Mesenchymal stem cell (in vitro differentiated cells and primary cell): ENCODE measurements around the gene STK38.
"Not testable (repeated sequence)": the region's sequence is repeated elsewhere in the genome, so short reads cannot be mapped to it uniquely, and the experiment has no call there.

Experiments used
- DNase-seq: peaks from one replicate; pipeline ENCODE4 v3.0.0-alpha.2; 2013
- H2AFZ ChIP-seq: one replicate; pipeline ENCODE4 v1.6.1; 2013; ENCODE audit warnings: low read depth, mild to moderate bottlenecking, control low read depth, inconsistent platforms, low read length, moderate library complexity
- H2AK5ac ChIP-seq: 2 replicates; pipeline ENCODE4 v1.6.1; 2013; ENCODE audit warnings: low read length, moderate library complexity, mild to moderate bottlenecking, inconsistent platforms; ENCODE audit not compliant: severe bottlenecking
- H2BK120ac ChIP-seq: one replicate; pipeline ENCODE4 v1.6.1; 2013; ENCODE audit warnings: low read depth, mild to moderate bottlenecking, inconsistent platforms, low read length, moderate library complexity
- H2BK12ac ChIP-seq, 2 experiments: one replicate each; pipeline ENCODE4 v1.6.1; 2013; ENCODE audit warnings: inconsistent platforms in 2 of 2, low read length in 2 of 2, mild to moderate bottlenecking in 2 of 2, moderate library complexity in 2 of 2, control low read depth in 1 of 2
- H2BK15ac ChIP-seq: one replicate; pipeline ENCODE4 v1.6.1; 2013; ENCODE audit warnings: mild to moderate bottlenecking, low read depth, inconsistent platforms; ENCODE audit not compliant: poor library complexity, severe bottlenecking
- H2BK5ac ChIP-seq: 2 replicates; pipeline ENCODE4 v1.6.1; 2013; ENCODE audit warnings: low read depth, mild to moderate bottlenecking, low read length, control low read depth, inconsistent platforms; ENCODE audit not compliant: poor library complexity, severe bottlenecking
- H3K14ac ChIP-seq, 2 experiments: one replicate each; pipeline ENCODE4 v1.6.1; 2013; ENCODE audit warnings: inconsistent platforms in 2 of 2, low read length in 2 of 2, control low read depth in 1 of 2, mild to moderate bottlenecking in 1 of 2, moderate library complexity in 1 of 2
- H3K18ac ChIP-seq, 2 experiments: one replicate each; pipeline ENCODE4 v1.6.1; 2013; ENCODE audit warnings: inconsistent platforms in 2 of 2, low read length in 2 of 2, control low read depth in 1 of 2, low read depth in 1 of 2, mild to moderate bottlenecking in 1 of 2
- H3K23ac ChIP-seq, 2 experiments: one replicate each; pipeline ENCODE4 v1.6.1; 2013; ENCODE audit warnings: inconsistent platforms in 2 of 2, low read length in 2 of 2, mild to moderate bottlenecking in 2 of 2, moderate library complexity in 2 of 2, control low read depth in 1 of 2
- H3K27ac ChIP-seq: 2 replicates; pipeline ENCODE4 v1.5.1; 2013; ENCODE audit warnings: mild to moderate bottlenecking, moderate library complexity, low read length, control low read depth, inconsistent platforms; ENCODE audit not compliant: poor library complexity, severe bottlenecking
- H3K27me3 ChIP-seq, 2 experiments: 2 replicates each; pipeline versions ENCODE4 v1.6.1 to v1.7.0; 2013; ENCODE audit warnings: low read length in 2 of 2, mild to moderate bottlenecking in 2 of 2, moderate library complexity in 2 of 2, control low read depth in 1 of 2, inconsistent platforms in 1 of 2; ENCODE audit not compliant: control insufficient read depth in 1 of 2, insufficient read depth in 1 of 2
- H3K36me3 ChIP-seq, 2 experiments: 2 replicates each; pipeline versions ENCODE4 v1.6.1 to v1.7.0; 2013; ENCODE audit warnings: low read length in 2 of 2, control low read depth in 1 of 2, inconsistent platforms in 1 of 2, low read depth in 1 of 2, mild to moderate bottlenecking in 1 of 2; ENCODE audit not compliant: insufficient read depth in 2 of 2, control insufficient read depth in 1 of 2
- H3K4ac ChIP-seq, 2 experiments: one replicate each; pipeline ENCODE4 v1.6.1; 2013; ENCODE audit warnings: inconsistent platforms in 2 of 2, low read length in 2 of 2, mild to moderate bottlenecking in 2 of 2, moderate library complexity in 2 of 2, control low read depth in 1 of 2, low read depth in 1 of 2
- H3K4me1 ChIP-seq: 2 replicates; pipeline ENCODE4 v1.6.1; 2013; ENCODE audit warnings: low read depth, low read length, control low read depth; ENCODE audit not compliant: control insufficient read depth, insufficient read depth
- H3K4me2 ChIP-seq: 2 replicates; pipeline ENCODE4 v1.6.1; 2013; ENCODE audit warnings: low read length, mild to moderate bottlenecking, inconsistent platforms; ENCODE audit not compliant: poor library complexity, severe bottlenecking
- H3K4me3 ChIP-seq, 2 experiments: 2 replicates each; pipeline versions ENCODE4 v1.5.1 to v1.7.0; 2013; ENCODE audit warnings: low read length in 2 of 2, mild to moderate bottlenecking in 2 of 2, control low read depth in 1 of 2, low read depth in 1 of 2; ENCODE audit not compliant: insufficient read depth in 1 of 2
- H3K79me1 ChIP-seq: replicated peaks from 2 replicates; pipeline ENCODE4 v1.6.1; 2013; ENCODE audit warnings: mild to moderate bottlenecking, control low read depth, low read length, inconsistent platforms; ENCODE audit not compliant: poor library complexity, severe bottlenecking
- H3K9ac ChIP-seq: 2 replicates; pipeline ENCODE4 v1.7.0; 2013; ENCODE audit warnings: mild to moderate bottlenecking, low read length, moderate library complexity
- H3K9me3 ChIP-seq: 2 replicates; pipeline ENCODE4 v1.7.0; 2013; ENCODE audit warnings: mild to moderate bottlenecking, low read length; ENCODE audit not compliant: control insufficient read depth
- H4K8ac ChIP-seq: one replicate; pipeline ENCODE4 v1.6.1; 2013; ENCODE audit warnings: inconsistent platforms, mild to moderate bottlenecking, low read length, moderate library complexity
- H4K91ac ChIP-seq: one replicate; pipeline ENCODE4 v1.6.1; 2013; ENCODE audit warnings: mild to moderate bottlenecking, low read length, inconsistent platforms
- WGBS: methylation state at CpG from one replicate; pipeline ENCODE4 v1.1.7; 2013; ENCODE audit warnings: mixed read lengths; 5-methylcytosine and 5-hydroxymethylcytosine counted together

The STK38 gene

GRCh38 chr6:36487698-36488097 is 59.6 kb downstream of the STK38 start:
- Histone ChIP-seq H2BK15ac (no peak overlapping the region), H3K4me2 (no peak overlapping the region), H3K9me3 (no peaks in the 10 kb centered on the region), H3K18ac (no peak overlapping the region), H3K4me1 (peaks cover 2% of the 10 kb centered on the region), H2AK5ac (no peak overlapping the region), H3K79me1 (peaks cover 15% of the 10 kb centered on the region), H3K23ac (no peak overlapping the region), H3K14ac (no peak overlapping the region), H3K4me3 (no peak overlapping the region), H2AFZ (no peak overlapping the region), H3K9ac (no peak overlapping the region), H2BK5ac (no peak overlapping the region), H3K27me3 (no peaks in the 10 kb centered on the region), H3K27ac (no peak overlapping the region), H3K4ac (no peak overlapping the region), H4K91ac (no peak overlapping the region), H4K8ac (no peak overlapping the region), H3K36me3 (peaks cover 35 to 69% of the 10 kb centered on the region in 2 experiments), H2BK12ac (no peak overlapping the region), H2BK120ac (no peak overlapping the region)
- 80% methylated on average over 1 of the region's 1 CpG for WGBS
- DNase-seq = peak; percentile 24

GRCh38 chr6:36484736-36485135 is 62.5 kb downstream of the STK38 start:
- Histone ChIP-seq H2BK12ac (no peak overlapping the region), H2BK15ac (no peak overlapping the region), H3K27ac (no peak overlapping the region), H3K79me1 (peaks cover 18% of the 10 kb centered on the region), H3K18ac (no peak overlapping the region), H2AFZ (no peak overlapping the region), H3K4me3 (no peak overlapping the region), H2BK120ac (no peak overlapping the region), H3K23ac (no peak overlapping the region), H3K4me2 (no peak overlapping the region), H3K27me3 (no peaks in the 10 kb centered on the region), H3K9me3 (no peaks in the 10 kb centered on the region), H2AK5ac (no peak overlapping the region), H3K36me3 (peaks cover 45 to 85% of the 10 kb centered on the region in 2 experiments), H4K8ac (no peak overlapping the region), H3K9ac (no peak overlapping the region), H3K4ac (no peak overlapping the region), H4K91ac (no peak overlapping the region), H2BK5ac (no peak overlapping the region), H3K14ac (no peak overlapping the region), H3K4me1 (no peaks in the 10 kb centered on the region)
- WGBS = 98% methylated on average over 5 of the region's 5 CpGs
- no peak for DNase-seq

- H3K18ac ChIP-seq, H4K91ac ChIP-seq, H2AFZ ChIP-seq, H3K27me3 ChIP-seq, H3K4me2 ChIP-seq, H3K23ac ChIP-seq, H3K4ac ChIP-seq, H3K9ac ChIP-seq, H3K9me3 ChIP-seq, H2BK120ac ChIP-seq, H2BK12ac ChIP-seq, DNase-seq, H3K14ac ChIP-seq, H4K8ac ChIP-seq, H3K4me1 ChIP-seq, H3K4me3 ChIP-seq, H2BK5ac ChIP-seq, H2BK15ac ChIP-seq, H2AK5ac ChIP-seq, H3K27ac ChIP-seq: not testable (repeated sequence)
- H3K36me3 ChIP-seq = peaks cover 43 to 84% of the 10 kb centered on the region in 2 experiments
- 97% methylated on average over 5 of the region's 5 CpGs for WGBS
- H3K79me1 ChIP-seq = peaks cover 15% of the 10 kb centered on the region
Observed at GRCh38 chr6:36483326-36483725, 64.0 kb downstream of the STK38 start.

- H3K14ac ChIP-seq = no peak overlapping the region
- no peak overlapping the region for H3K4me3 ChIP-seq
- H3K36me3 ChIP-seq = peaks cover 26 to 65% of the 10 kb centered on the region in 2 experiments
- H3K9me3 ChIP-seq = no peaks in the 10 kb centered on the region
- 100% methylated on average over 1 of the region's 1 CpG for WGBS
- no peak overlapping the region for H2BK5ac ChIP-seq
- no peak overlapping the region for H2AFZ ChIP-seq
- no peaks in the 10 kb centered on the region for H3K27me3 ChIP-seq
- no peak overlapping the region for H3K18ac ChIP-seq
- no peak overlapping the region for H4K8ac ChIP-seq
- no peak for DNase-seq
- no peak overlapping the region for H3K9ac ChIP-seq
- H3K4me1 ChIP-seq = no peaks in the 10 kb centered on the region
- H2AK5ac ChIP-seq = no peak overlapping the region
- H3K27ac ChIP-seq = no peak overlapping the region
- H3K4ac ChIP-seq = no peak overlapping the region
- no peak overlapping the region for H2BK12ac ChIP-seq
- H3K79me1 ChIP-seq = peaks cover 8% of the 10 kb centered on the region
- no peak overlapping the region for H2BK15ac ChIP-seq
- no peak overlapping the region for H3K4me2 ChIP-seq
- no peak overlapping the region for H3K23ac ChIP-seq
- no peak overlapping the region for H4K91ac ChIP-seq
- H2BK120ac ChIP-seq = no peak overlapping the region
Observed at GRCh38 chr6:36479256-36479655, 68.0 kb downstream of the STK38 start.
